ENCODE measurements around the gene CLASRP.

CLASRP gene

GRCh38 chr19:45078390-45079062 lies 39.7 kb downstream of the CLASRP start:
- Histone ChIP-seq H3K56ac (ENCODE audit: low read length) (peak overlapping the region; percentile 97), H2BK5ac (ENCODE audit: low read length) (no peak overlapping the region), H4K8ac (ENCODE audit: low read depth, low read length) (no peak overlapping the region), H3K36me3 (ENCODE audit: control insufficient read depth, insufficient read depth, low read length) (peaks cover 4% of the 10 kb centered on the region), H3K4me1 (ENCODE audit: control insufficient read depth, low read depth, low read length) (peaks cover 8% of the 10 kb centered on the region), H3K27me3 (ENCODE audit: insufficient read depth, low read length, poor library complexity) (no peaks in the 10 kb centered on the region), H3K4ac (ENCODE audit: low read depth, low read length) (peak overlapping the region; percentile 48), H3K4me2 (ENCODE audit: low read length) (peak overlapping the region; percentile 87), H3K9ac (ENCODE audit: low read length) (peak overlapping the region; percentile 86), H3K23ac (ENCODE audit: low read length) (no peak overlapping the region), H3K18ac (ENCODE audit: low read length) (no peak overlapping the region), H4K5ac (ENCODE audit: low read length) (no peak overlapping the region), H3K27ac (ENCODE audit: low read depth, low read length) (no peak overlapping the region), H3K4me3 (ENCODE audit: low read length) (peak overlapping the region; percentile 16), H2BK120ac (ENCODE audit: low read depth, low read length) (no peak overlapping the region), H3K79me2 (ENCODE audit: control insufficient read depth, insufficient read depth, low read length) (peaks cover 29% of the 10 kb centered on the region), H3K79me1 (ENCODE audit: low read length) (peaks cover 9% of the 10 kb centered on the region), H2AK5ac (ENCODE audit: low read length) (no peak overlapping the region), H2BK15ac (replicated peaks; ENCODE audit: low read depth) (no peak overlapping the region)
- DNase-seq: no peak
- no CpG with 5 or more reads among the region's 10 CpGs for whole genome bisulfite sequencing (ENCODE audit: extremely low coverage, insufficient coverage, low lambda C conversion rate)

- H3K4ac ChIP-seq (ENCODE audit: low read depth, low read length): peak within 1 kb of the TSS; percentile 97
- peak within 1 kb of the TSS; percentile 93 for H3K4me3 ChIP-seq (ENCODE audit: low read length)
- H2BK5ac ChIP-seq (ENCODE audit: low read length): peak within 1 kb of the TSS; percentile 84
- peaks cover 8% of the 10 kb centered on the region for H3K4me1 ChIP-seq (ENCODE audit: control insufficient read depth, low read depth, low read length)
- WGBS (ENCODE audit: extremely low coverage, insufficient coverage, low lambda C conversion rate): no CpG with 5 or more reads among the region's 61 CpGs
- peaks cover 9% of the 10 kb centered on the region for H3K79me1 ChIP-seq (ENCODE audit: low read length)
- peak within 1 kb of the TSS; percentile 98 for H3K56ac ChIP-seq (ENCODE audit: low read length)
- H3K18ac ChIP-seq (ENCODE audit: low read length): peak within 1 kb of the TSS; percentile 82
- no peak within 1 kb of the TSS for H2BK15ac ChIP-seq (replicated peaks; ENCODE audit: low read depth)
- peaks cover 29% of the 10 kb centered on the region for H3K79me2 ChIP-seq (ENCODE audit: control insufficient read depth, insufficient read depth, low read length)
- H3K9ac ChIP-seq (ENCODE audit: low read length): peak within 1 kb of the TSS; percentile 98
- DNase-seq: peak; percentile 90
- H3K36me3 ChIP-seq (ENCODE audit: control insufficient read depth, insufficient read depth, low read length): peaks cover 4% of the 10 kb centered on the region
- H3K4me2 ChIP-seq (ENCODE audit: low read length): peak within 1 kb of the TSS; percentile 87
- H3K27ac ChIP-seq (ENCODE audit: low read depth, low read length): peak within 1 kb of the TSS; percentile 88
- H4K8ac ChIP-seq (ENCODE audit: low read depth, low read length): no peak within 1 kb of the TSS
- H2AK5ac ChIP-seq (ENCODE audit: low read length): peak within 1 kb of the TSS; percentile 58
- peak within 1 kb of the TSS; percentile 19 for H2BK120ac ChIP-seq (ENCODE audit: low read depth, low read length)
- H3K27me3 ChIP-seq (ENCODE audit: insufficient read depth, low read length, poor library complexity): no peaks in the 10 kb centered on the region
- no peak within 1 kb of the TSS for H3K23ac ChIP-seq (ENCODE audit: low read length)
- H4K5ac ChIP-seq (ENCODE audit: low read length): no peak within 1 kb of the TSS
These were observed 40.4 kb downstream of the CLASRP start, which contains the start of gene GEMIN7 for GRCh38 chr19:45079063-45079910. GEMIN7 (plus strand) TSS chr19:45079260; CDS start chr19:45090115, 10,855 bp downstream.

GRCh38 chr19:45079911-45080370 lies 41.1 kb downstream of the CLASRP start:
- Histone ChIP-seq H2BK120ac (ENCODE audit: low read depth, low read length) (no peak overlapping the region), H3K4me1 (ENCODE audit: control insufficient read depth, low read depth, low read length) (peaks cover 6% of the 10 kb centered on the region), H3K56ac (ENCODE audit: low read length) (peak overlapping the region; percentile 98), H3K18ac (ENCODE audit: low read length) (peak overlapping the region; percentile 54), H2BK5ac (ENCODE audit: low read length) (peak overlapping the region; percentile 79), H2BK15ac (replicated peaks; ENCODE audit: low read depth) (no peak overlapping the region), H3K23ac (ENCODE audit: low read length) (no peak overlapping the region), H4K8ac (ENCODE audit: low read depth, low read length) (no peak overlapping the region), H3K27me3 (ENCODE audit: insufficient read depth, low read length, poor library complexity) (no peaks in the 10 kb centered on the region), H3K79me2 (ENCODE audit: control insufficient read depth, insufficient read depth, low read length) (peaks cover 29% of the 10 kb centered on the region), H3K27ac (ENCODE audit: low read depth, low read length) (peak overlapping the region; percentile 88), H3K4me3 (ENCODE audit: low read length) (peak overlapping the region; percentile 93), H2AK5ac (ENCODE audit: low read length) (peak overlapping the region; percentile 58), H3K4ac (ENCODE audit: low read depth, low read length) (peak overlapping the region; percentile 2), H3K36me3 (ENCODE audit: control insufficient read depth, insufficient read depth, low read length) (peaks cover 4% of the 10 kb centered on the region), H3K4me2 (ENCODE audit: low read length) (peak overlapping the region; percentile 49), H3K79me1 (ENCODE audit: low read length) (peaks cover 9% of the 10 kb centered on the region), H3K9ac (ENCODE audit: low read length) (peak overlapping the region; percentile 98), H4K5ac (ENCODE audit: low read length) (no peak overlapping the region)
- WGBS (ENCODE audit: extremely low coverage, insufficient coverage, low lambda C conversion rate): no CpG with 5 or more reads among the region's 6 CpGs
- peak; percentile 86 for DNase-seq

- Histone ChIP-seq H2BK15ac (replicated peaks; ENCODE audit: low read depth) (no peak overlapping the region), H3K36me3 (ENCODE audit: control insufficient read depth, insufficient read depth, low read length) (peaks cover 4% of the 10 kb centered on the region), H3K79me1 (ENCODE audit: low read length) (peaks cover 14% of the 10 kb centered on the region), H4K8ac (ENCODE audit: low read depth, low read length) (no peak overlapping the region), H3K18ac (ENCODE audit: low read length) (no peak overlapping the region), H2AK5ac (ENCODE audit: low read length) (no peak overlapping the region), H3K4me3 (ENCODE audit: low read length) (no peak overlapping the region), H3K56ac (ENCODE audit: low read length) (no peak overlapping the region), H2BK5ac (ENCODE audit: low read length) (no peak overlapping the region), H2BK120ac (ENCODE audit: low read depth, low read length) (no peak overlapping the region), H3K9ac (ENCODE audit: low read length) (no peak overlapping the region), H3K4ac (ENCODE audit: low read depth, low read length) (no peak overlapping the region), H3K4me1 (ENCODE audit: control insufficient read depth, low read depth, low read length) (peaks cover 7% of the 10 kb centered on the region), H4K5ac (ENCODE audit: low read length) (no peak overlapping the region), H3K27me3 (ENCODE audit: insufficient read depth, low read length, poor library complexity) (no peaks in the 10 kb centered on the region), H3K27ac (ENCODE audit: low read depth, low read length) (no peak overlapping the region), H3K4me2 (ENCODE audit: low read length) (no peak overlapping the region), H3K23ac (ENCODE audit: low read length) (no peak overlapping the region), H3K79me2 (ENCODE audit: control insufficient read depth, insufficient read depth, low read length) (peaks cover 34% of the 10 kb centered on the region)
- no peak for DNase-seq
- WGBS (ENCODE audit: extremely low coverage, insufficient coverage, low lambda C conversion rate): no CpG with 5 or more reads among the region's 5 CpGs
These were observed 43.3 kb downstream of the CLASRP start for GRCh38 chr19:45082170-45082569.

- Histone ChIP-seq H3K4ac (ENCODE audit: low read depth, low read length) (no peak overlapping the region), H4K5ac (ENCODE audit: low read length) (no peak overlapping the region), H2BK120ac (ENCODE audit: low read depth, low read length) (no peak overlapping the region), H2BK5ac (ENCODE audit: low read length) (no peak overlapping the region), H3K18ac (ENCODE audit: low read length) (no peak overlapping the region), H3K79me1 (ENCODE audit: low read length) (peaks cover 15% of the 10 kb centered on the region), H3K4me1 (ENCODE audit: control insufficient read depth, low read depth, low read length) (peaks cover 2% of the 10 kb centered on the region), H3K79me2 (ENCODE audit: control insufficient read depth, insufficient read depth, low read length) (peaks cover 19% of the 10 kb centered on the region), H2BK15ac (replicated peaks; ENCODE audit: low read depth) (no peak overlapping the region), H3K9ac (ENCODE audit: low read length) (no peak overlapping the region), H2AK5ac (ENCODE audit: low read length) (no peak overlapping the region), H3K23ac (ENCODE audit: low read length) (no peak overlapping the region), H3K56ac (ENCODE audit: low read length) (no peak overlapping the region), H3K27ac (ENCODE audit: low read depth, low read length) (no peak overlapping the region), H3K4me3 (ENCODE audit: low read length) (no peak overlapping the region), H3K4me2 (ENCODE audit: low read length) (no peak overlapping the region), H4K8ac (ENCODE audit: low read depth, low read length) (no peak overlapping the region), H3K36me3 (ENCODE audit: control insufficient read depth, insufficient read depth, low read length) (peaks cover 4% of the 10 kb centered on the region), H3K27me3 (ENCODE audit: insufficient read depth, low read length, poor library complexity) (no peaks in the 10 kb centered on the region)
- DNase-seq: peak; percentile 48
- whole genome bisulfite sequencing (ENCODE audit: extremely low coverage, insufficient coverage, low lambda C conversion rate): no CpG with 5 or more reads among the region's 4 CpGs
These were observed 47.6 kb downstream of the CLASRP start for GRCh38 chr19:45086480-45086879.

All from mesendoderm (in vitro differentiated cells).